HG02970 (cell line): ENCODE data around the gene CINP.
"Not testable (repeated sequence)": the region's sequence is repeated elsewhere in the genome, so short reads cannot be mapped to it uniquely, and the experiment has no call there.

Source experiments
- ATAC-seq: cut with Tn5 transposase; IDR thresholded peaks from one replicate; pipeline ENCODE4 v1.9.1; 2021; ENCODE audit warnings: mild to moderate bottlenecking, moderate library complexity, moderate number of reproducible peaks; ENCODE audit not compliant: unreplicated experiment, low FRiP score

CINP gene

DNA sequence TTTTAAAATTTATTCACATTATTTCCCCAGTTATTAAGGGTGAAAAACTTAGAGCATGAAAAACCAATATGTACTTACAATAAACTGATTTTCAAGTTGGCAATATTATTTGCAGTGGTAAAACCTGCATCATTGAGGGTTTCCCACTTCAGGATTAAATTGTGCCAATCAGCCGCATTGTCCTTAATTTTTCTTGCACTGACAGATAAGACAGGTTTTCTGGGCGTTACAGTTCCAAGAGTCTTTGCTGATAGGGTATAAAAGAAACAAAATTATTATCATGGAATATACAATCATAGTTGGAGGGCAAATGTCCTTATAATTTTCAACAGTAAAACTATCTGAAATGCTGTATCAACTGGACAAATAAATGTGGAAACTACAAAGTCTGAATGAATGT is 3.3 kb downstream of the CINP start:
- no peak for ATAC-seq

DNA sequence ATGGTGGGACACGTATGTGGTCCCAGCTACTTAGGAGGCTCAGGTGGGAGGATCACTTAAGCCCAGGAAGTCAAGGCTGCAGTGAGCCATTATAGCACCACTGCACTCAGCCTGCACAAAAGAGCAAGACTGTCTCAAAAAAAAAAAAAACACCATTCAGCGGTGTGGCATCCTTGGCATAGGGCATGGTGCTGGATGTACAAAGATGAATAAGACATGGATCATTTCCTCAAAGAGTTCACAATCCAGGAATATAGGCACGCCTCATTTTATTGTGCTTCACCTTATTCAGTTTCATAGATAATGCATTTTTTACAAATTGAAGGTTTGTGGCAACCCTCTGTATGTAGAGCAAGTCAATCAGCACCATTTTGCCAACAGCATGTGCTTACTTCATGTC is 6.4 kb downstream of the CINP start:
- no peak for ATAC-seq

DNA sequence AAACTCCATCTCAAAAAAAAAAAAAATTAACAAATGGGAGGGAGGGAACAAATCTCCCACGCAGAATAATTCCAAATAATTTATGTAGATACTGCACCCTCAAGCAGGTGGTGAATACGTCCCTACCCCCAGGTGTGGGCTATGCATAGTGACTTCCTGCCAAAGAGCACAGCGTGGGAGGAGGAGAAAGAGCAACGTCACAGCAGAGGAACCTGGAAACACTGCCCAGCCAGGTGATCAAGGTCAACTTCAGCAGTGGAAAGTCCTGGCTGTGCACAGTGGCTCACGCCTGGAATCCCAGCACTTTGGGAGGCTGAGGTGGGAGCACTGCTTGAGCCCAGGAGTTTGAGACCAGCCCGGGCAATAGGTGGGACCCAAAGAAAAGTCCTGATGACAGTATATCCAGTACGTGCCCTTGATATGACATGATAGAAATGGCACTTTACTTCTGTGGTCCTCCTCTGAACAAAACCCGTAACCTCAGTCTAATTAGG is 9.5 kb downstream of the CINP start:
- ATAC-seq = no peak

DNA sequence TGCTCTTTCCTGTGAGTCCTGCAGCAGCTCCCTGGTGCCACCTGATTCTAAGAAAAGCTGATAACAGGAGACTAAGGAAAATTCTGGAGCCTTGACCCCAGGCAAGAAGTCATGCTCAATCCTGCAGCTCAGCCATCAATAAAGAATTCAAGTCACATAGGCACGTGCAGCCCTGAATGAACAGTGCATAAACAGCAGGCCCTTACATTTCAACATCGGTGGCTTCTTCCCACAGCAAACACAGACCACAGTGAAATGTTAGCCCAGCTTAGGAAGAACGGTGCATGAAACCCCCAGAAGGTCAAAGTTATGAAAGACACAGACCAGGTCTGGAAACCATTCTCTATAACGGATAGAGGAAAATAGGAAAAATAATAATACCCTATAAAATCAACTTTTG is 10.5 kb downstream of the CINP start:
- ATAC-seq = no peak

DNA sequence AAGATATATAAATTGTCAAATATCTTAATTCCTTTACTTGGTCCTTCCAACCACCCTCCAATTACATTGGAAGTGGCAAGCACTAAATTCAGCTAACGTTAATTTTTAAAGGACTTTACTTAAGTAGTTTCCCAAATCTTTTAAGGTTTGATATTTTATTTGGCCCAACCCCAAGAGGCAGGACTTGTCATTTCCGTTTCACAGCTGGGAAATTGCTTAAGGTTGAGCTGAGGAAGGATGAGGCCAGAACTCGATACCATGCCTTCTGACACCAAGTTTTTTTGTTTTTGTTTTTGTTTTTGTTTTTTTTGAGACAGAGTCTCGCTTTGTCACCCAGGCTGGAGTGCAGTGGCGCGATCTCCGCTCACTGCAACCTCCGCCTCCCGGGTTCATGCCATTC is 11.1 kb downstream of the CINP start:
- not testable (repeated sequence) for ATAC-seq

DNA sequence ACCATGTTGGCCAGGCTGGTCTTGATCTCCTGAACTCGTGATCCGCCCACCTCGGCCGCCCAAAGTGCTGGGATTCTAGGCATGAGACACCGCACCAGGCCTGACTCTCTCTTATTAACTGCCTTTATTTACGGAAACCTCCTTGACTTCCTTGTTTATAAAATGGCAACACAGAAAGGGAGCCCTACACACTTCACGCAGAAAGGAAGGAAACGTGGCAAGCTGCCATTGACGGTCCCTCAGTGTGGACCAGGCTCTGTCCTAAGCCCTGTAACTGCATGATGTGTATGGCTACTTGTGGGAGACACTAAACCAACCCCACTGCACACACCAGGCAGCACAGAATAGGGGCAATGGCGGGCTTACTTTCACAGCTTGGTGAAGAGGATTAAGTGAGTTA is 11.7 kb downstream of the CINP start:
- ATAC-seq = no peak

DNA sequence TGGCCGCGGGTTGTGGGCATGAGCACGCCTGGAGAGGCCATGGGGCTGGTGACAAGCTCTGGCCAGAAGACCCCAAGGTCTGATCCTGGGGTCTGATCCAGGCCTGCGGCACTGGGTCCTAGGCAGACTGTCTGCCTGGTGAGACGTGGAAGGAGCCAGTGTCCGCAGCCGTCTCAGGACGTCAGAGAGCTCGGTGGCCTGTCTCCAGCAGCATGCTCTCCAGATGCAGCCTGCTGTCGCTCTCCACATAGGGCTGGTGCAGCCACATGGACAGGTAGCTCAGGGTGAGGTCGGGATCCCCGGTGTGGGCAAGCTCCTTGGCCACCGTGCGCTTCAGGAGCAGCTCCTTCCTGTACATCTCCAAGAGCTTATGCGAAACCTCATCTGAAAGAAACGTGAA is 14.3 kb downstream of the CINP start:
- no peak for ATAC-seq

DNA sequence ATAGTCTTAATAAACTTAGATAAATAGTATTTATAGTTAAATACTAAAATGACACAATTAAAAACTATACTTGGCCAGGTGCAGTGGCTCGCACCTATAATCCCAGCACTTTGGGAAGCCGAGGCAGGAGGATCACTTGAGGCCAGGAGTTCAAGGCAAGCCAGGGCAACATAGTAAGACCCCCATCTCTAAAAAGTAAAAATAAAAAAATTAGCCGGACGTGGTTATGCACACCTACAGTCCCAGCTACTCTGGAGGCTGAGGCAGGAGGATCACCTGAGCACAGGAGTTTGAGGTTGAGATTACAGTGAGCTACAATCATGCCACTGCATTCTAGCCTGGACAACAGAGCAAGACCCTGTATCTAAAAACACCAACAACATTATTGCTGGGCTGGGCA is 16.0 kb downstream of the CINP start:
- ATAC-seq = no peak

DNA sequence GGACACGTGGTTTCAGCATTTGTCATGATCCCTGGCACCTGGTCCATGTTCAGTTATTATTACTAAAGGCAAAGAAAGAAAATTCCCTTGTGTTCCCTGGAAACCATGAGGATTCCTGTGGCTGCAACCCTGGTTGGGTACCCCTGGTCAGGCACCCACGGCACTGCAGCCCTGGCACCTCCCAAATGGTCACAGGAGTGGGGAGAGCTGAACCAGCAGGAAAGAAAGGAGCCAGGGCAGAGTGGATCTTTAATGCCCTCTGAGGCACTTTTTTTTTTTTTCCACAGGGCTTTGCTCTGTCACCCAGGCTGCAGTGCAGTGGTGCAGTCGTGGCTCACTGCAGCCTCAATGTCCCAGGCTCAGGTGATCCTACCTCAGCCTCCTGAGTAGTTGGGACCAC is 17.5 kb downstream of the CINP start:
- no peak for ATAC-seq

DNA sequence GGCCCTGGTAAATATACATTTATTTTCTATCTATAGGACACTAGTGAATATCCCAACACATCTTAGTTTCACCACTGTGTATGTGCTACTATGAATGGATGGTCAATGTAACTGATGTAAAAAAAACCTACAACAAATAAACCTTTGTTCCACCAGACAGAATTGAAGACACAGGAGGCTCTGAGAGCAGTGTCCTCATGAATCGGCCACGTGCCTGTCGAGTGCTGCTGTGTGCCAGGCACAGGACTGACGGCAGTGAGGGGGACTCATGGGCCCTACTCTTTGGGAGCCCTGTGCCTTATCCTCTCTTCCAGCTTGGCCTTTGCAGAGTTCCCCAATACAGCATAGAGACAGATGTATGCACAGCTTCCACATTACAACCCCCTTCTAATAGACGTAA is 18.2 kb downstream of the CINP start:
- ATAC-seq = no peak

DNA sequence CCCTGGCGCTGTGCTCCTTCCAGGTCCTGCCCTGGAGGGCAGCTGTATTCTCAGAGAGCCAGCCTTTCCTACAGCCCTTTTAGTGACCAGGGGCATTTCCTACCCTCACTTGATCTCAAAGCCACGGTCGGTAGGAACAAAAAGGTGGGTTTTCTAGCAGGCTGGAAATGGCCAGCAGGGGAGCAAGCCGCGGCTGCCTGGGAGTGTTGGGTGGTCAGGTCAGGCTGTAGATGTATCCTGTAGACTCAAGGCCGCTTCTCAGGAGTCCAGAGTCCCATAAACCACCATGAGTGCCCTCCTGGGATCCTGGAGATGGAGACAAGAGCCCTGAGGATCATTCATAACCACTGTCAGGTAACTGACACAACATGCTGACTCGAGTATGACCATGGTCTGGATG is 18.6 kb downstream of the CINP start:
- ATAC-seq = no peak

DNA sequence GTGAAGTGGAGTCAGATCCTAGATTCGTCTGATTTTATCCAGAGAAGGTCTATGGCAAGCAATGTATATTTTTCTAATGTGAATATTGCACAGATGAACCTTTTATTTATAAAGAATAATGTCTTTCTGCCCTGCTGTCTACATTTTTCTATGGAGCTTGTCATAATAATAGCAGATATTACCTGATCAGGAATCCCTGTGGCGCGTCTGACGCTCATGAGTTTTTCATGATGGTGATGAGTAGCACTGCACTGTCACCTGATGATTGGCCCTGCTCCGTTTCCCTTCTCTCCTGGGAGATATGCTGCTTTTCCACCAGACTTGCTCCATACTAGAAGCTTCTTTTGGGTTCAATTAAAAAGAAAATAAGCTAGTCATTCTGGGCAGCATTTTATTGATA is 20.5 kb downstream of the CINP start:
- no peak for ATAC-seq

DNA sequence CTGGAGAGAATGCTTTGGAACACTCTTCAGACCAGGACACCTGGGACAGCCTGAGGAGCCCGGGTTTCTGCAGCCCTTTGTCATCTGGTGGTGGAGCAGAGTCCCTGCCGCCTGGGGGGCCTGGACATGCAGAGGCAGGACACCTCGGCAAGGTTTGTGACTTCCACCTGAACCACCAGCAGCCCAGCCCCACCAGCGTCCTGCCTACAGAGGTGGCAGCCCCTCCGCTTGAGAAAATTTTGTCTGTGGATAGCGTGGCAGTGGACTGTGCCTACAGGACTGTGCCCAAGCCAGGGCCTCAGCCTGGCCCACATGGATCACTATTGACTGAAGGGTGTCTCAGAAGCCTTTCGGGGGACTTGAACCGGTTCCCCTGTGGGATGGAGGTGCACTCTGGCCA is 21.1 kb downstream of the CINP start:
- no peak for ATAC-seq

DNA sequence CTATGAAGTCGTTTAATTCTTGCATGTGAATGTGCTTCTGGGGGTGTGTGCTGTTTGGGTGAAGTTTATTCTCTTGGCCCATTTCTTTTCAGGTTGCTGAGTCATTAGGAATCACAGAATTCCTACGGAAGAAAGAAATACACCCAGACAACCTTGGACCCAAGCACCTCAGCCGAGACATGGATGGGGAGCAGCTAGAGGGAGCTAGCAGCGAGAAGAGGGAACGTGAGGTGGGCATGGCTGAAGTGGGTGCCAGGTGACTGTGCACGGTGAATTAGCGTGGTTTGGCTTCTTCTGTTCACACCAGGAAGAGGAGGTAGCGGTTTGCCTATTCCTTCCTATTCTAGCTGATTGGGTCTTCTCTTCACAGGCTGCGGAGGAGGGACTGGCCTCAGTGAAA is 24.0 kb downstream of the CINP start:
- no peak for ATAC-seq

DNA sequence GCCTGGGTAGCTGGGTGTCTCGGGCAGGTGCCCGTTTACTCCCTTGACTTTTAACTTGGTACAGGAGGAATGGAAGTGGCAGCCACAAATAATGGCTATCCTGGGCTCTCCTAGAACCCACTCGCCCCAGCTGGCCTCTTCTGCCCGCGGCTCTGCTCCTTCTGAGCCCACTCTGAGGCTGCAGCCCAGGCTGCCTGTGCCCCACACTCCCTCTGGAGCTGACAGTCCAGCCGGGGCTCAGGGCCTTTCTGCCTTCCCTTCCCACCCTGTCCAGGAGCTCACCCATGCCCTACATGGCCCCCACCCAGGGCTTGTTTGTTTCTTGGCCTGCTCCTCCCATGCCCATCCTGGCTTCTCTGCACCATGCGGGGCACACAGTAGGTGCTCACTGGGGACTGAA is 27.5 kb downstream of the CINP start:
- no peak for ATAC-seq

DNA sequence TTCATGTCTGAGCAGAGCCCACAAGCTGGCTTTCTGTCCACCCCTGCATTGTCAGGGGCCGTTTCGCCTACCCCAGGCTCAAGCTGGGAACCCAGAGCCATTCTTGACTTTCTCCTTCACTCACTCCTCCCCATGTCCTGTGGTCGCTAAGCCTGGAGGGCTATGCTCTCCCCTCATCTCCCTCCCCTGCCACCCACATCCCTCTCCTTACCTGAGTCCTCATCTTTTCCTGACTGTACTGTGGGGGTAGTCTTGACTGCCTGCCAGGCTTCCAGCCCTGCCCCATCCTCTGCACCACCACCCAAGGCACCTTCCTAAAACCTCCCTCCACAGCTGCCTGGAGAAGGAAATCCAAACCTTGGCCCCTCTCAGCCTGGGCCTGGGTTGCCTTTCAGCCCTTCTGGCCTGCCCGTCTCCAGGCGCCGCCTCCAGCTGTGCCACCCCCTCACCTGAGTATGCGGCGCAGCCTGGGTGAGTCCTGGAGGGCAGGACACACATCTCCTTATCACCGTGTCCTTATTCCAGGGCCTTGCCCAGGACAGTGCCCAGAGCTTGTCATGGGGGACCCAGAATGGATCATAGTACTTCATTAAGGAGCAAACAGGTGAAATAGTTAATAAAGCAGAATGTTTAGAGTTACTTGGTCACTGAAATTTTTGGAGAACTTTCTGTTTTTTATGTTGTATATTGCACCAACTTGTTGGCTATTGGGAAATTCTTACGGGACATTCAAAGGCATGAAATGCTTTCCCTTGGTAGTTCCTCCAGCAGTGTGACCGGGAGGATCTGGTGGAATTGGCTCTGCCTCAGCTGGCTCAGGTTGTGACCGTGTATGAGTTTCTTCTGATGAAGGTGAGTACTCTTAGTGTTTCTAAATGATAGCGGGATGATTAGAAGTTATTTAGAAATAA is 28.6 kb downstream of the CINP start:
- ATAC-seq = no peak

DNA sequence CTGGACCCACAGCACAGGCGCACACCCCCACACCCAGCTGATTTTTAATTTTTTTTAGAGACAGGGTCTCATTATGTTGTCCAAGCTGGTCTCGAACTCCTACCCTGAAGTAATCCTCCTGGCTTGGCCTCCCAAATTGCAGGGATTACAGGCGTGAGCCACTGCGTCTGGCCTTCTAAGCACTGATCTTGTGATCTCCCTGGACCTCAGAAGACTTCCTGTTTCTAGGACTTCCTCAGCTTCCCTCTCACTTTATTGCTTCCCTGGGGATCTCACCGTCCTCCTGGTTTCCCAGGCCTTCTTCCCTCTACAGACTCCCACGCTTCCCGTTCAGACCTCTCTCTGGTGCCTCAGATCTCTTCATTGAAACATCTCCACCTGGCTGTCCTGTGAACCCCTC is 29.3 kb downstream of the CINP start:
- ATAC-seq = no peak

DNA sequence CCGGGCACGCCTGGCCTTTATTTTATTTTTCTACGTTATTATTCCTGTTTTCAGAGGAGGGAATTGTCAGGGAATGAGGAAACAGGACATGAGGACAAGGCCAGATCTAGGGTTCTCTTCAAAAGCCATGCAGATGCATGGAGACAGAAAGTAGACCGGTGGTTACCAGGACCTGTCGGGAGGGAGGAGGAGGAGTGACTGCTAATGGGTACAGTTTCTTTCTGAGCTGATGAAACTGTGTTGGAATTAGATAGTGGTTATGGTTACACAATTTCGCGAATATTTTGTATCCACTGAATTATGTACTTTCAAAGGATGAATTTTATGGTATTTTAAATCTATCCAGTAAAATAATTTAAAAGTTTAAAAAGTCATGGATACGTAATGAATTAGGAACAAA is 31.9 kb downstream of the CINP start:
- no peak for ATAC-seq

DNA sequence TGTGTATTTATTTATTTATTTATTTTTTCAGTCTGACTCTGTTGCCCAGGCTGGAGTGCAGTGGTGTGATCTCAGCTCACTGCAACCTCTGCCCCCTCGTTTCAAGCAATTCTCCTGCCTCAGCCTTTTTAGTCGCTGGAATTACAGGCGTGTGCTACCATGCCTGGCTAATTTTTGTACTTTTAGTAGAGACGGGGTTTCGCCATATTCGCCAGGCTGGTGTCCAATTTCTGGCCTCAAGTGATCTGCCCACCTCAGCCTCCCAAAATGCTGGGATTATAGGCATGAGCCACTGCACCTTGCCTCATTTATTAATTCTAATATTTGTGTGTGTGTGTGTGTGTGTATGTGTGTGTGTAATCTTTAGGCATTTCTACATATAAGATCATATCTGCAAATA is 33.3 kb downstream of the CINP start:
- ATAC-seq = not testable (repeated sequence)

DNA sequence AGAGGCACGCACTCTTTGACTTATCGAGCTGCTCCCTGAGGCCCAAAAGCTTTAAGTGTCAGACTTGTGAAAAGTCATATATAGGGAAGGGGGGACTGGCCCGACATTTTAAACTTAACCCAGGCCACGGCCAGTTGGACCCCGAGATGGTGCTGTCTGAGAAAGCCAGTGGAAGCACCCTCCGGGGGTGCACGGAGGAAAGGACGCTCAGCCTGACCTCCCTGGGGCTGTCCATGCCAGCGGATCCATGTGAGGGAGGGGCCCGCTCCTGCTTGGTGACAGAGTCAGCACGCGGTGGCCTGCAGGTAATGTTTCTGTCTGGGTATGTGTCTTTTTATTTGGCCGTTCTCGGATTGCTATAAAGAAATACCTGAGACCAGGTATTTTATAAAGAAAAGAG is 36.1 kb downstream of the CINP start:
- no peak for ATAC-seq

DNA sequence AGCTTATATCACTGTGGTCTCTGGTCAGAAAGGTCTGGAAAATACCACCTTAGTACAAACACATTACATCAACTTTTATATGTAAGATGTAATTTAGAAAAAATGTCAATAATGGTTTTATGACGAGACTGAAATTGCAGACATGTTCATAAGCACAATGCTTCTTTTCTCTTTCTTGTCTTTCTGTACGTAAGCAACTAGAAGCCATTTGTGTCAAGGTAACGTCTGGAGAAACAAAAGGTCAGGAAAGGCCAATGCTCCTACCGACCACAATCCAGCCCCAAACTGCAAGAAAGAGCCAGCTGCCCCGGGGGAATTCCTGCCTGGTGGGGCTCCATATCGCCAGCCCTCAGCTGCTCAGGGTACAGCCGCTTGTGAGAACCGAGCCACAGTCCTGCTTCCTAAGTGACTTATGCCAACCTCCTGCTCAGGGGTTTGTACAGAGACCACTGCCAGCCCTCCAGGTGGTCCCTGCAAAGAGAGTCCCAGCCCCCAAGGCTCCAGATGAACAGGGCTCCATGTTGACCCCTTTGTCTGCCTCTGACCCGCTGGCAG is 36.8 kb downstream of the CINP start:
- ATAC-seq = no peak

DNA sequence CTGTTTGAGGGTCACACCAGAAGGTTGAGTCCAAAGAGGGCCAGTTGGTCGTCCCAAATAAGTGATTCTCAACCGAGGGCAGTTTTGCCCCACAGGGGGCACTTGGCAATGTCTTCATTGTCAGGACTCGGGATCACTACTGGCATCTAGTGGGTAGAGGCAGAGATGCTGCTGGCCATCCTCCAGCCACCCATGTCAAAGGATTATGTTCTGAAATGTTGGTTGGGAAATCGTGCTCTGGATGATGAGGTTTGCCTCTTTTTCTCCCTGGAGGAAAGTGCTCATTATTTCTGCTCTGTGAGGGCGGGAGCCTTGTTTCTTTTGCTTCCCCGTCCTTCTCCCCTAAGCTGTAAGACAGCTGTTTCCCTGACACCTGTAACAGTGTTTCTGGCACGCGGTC is 39.6 kb downstream of the CINP start:
- no peak for ATAC-seq
